Motor neuron (in vitro differentiated cells): ENCODE measurements around the gene MIOS. TPM values are rescaled to one million over a fixed set of nuclear protein-coding genes. Genes with fewer than 3 reads are reported as not detected.

Experiments used
- ATAC-seq, 8 experiments: fragments of 200-7000 bp; cut with Tn5 transposase; replicated peaks in 6 of 8; 2 replicates each; pipeline ENCODE4 v1.8.0; 2021; ENCODE audit warnings: mild to moderate bottlenecking in 8 of 8, moderate library complexity in 8 of 8
- H3K27ac ChIP-seq, 2 donors: fragments of 250-450 bp; sonication (Bioruptor Pico); 2 replicates each; pipeline ENCODE4 v1.9.0; 2021; ENCODE audit warnings: antibody characterized with exemption in 2 of 2, mild to moderate bottlenecking in 2 of 2, moderate library complexity in 1 of 2
- H3K4me1 ChIP-seq, 2 donors: fragments of 250-450 bp; sonication (Bioruptor Pico); replicated peaks in 1 of 2; 2 replicates each; pipeline ENCODE4 v1.6.1; 2021; ENCODE audit warnings: antibody characterized with exemption in 2 of 2, mild to moderate bottlenecking in 2 of 2, moderate library complexity in 1 of 2
- H3K4me3 ChIP-seq, 5 donors: fragments of 250-450 bp; sonication (Bioruptor Pico); 2 replicates each; pipeline ENCODE4 v1.9.0; 2021; ENCODE audit warnings: antibody characterized with exemption in 5 of 5, mild to moderate bottlenecking in 5 of 5, moderate library complexity in 4 of 5
- WGBS, 10 experiments: fragments of 450-650 bp; shearing (Covaris generic); methylation state at CpG; one replicate each; pipeline ENCODE4 v1.0.0; 2022; 5-methylcytosine and 5-hydroxymethylcytosine counted together
- in situ Hi-C, 9 experiments: fragments of 400-800 bp; cut with MboI; loops; one replicate each; pipeline ENCODE4 v1.15.0; 2021; ENCODE audit warnings: low sequenced_read_pairs in 9 of 9, low pct_unique_long_range_greater_than_20kb in 2 of 9; ENCODE audit not compliant: unreplicated experiment in 9 of 9
- total RNA-seq, 8 experiments: library from RNA; unstranded; fragments of 300-600 nt; gene quantifications; 2 replicates each; pipeline versions ENCODE4 v1.2.3 to v1.2.4, GENCODE V29; 2022

MIOS gene
- total RNA-seq, 8 experiments from 2014 or later: 8.1 to 30.3 (median 25.4) TPM

DNA sequence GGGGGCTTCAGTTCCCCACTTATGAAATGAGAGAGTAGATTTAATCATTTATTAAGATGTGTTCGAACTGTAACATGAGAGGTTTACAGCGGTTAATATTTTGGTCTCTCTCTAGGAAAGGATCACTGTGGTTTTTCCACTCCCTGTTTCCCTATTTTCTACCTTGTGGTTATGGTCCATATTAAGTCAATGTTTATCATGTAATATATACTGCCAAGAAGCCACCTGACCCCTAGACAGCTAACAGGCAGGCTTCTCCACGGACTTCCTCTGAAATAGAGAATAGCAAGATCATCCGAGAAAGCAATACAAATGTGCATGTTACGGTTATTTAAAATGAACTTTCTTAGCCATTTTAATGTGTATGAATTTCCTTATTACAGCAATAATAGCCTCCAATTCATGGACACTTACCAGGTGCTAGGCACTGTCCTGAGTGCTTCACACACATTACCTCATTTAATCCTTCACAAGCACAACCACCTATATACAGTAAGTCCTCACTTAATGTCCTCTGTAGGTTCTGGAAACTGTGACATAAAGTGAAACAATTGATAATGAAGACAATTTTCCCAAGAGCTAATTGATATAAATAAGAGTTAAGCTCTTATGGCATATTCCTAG lies 30.2 kb upstream of the MIOS start:
- no peaks in the 10 kb centered on the region for H3K4me1 ChIP-seq
- in situ Hi-C loops: loop anchor here in 3 of 9 experiments (25.0 kb wide), 4 partner anchors 99 to 574 kb away; no protein-coding TSS in a partner anchor
- no peak overlapping the region for H3K4me3 ChIP-seq
- ATAC-seq: no peak
- WGBS, 10 experiments: 29 to 100% (median 87%) methylated on average over 1 to 4 of the region's 5 CpGs; no CpG with 5 or more reads in 1 of the 10 experiments
- H3K27ac ChIP-seq: no peak overlapping the region

DNA sequence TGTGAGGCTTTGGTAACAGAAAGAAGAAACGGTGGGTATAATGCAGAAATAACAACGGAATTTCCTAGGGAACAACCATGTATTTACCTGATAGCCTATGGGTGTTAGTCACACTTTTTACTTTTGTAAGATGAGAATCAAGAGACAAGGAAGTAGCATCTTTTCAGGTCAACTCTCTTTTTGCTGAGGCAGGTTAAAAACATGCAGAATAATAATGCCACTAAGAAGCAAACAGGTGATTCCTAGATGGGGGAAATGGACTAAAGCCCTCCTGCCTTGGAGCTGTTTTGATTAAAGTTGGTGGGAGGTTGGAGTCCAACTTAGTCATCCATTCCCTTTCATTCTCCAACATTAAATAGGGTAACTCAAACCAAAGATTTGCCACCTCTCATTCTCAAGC lies 29.0 kb upstream of the MIOS start:
- WGBS, 10 experiments: 40 to 100% (median 84%) methylated on average over 1 to 2 of the region's 2 CpGs
- in situ Hi-C loops: loop anchor here in 3 of 9 experiments (25.0 kb wide), 4 partner anchors 100 to 575 kb away; no protein-coding TSS in a partner anchor
- Histone ChIP-seq H3K4me3 (no peak overlapping the region), H3K27ac (no peak overlapping the region), H3K4me1 (no peaks in the 10 kb centered on the region)
- no peak for ATAC-seq

DNA sequence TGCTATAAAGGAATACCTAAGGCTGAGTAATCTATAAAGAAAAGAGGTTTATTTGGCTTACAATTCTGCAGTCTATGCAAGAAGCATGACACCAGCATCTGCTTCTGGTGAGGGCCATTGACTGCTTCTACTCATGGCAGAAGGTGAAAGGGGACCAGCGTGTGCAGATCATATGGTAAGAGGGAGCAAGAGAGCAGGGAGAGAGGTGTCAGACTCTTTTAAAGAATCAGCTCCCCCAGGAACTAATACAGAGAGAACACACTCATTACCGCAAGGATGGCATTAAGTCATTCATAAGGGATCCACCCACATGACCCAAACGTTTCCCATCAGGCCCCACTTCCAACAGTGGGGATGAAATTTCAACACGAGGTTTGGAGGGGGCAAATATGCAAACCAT lies 27.5 kb upstream of the MIOS start:
- in situ Hi-C loops: loop anchor here in 3 of 9 experiments (25.0 kb wide), 4 partner anchors 102 to 577 kb away; no protein-coding TSS in a partner anchor
- WGBS, 10 experiments: 7 to 90% (median 79%) methylated on average over 1 to 4 of the region's 4 CpGs; no CpG with 5 or more reads in 1 of the 10 experiments
- H3K4me1 ChIP-seq: no peaks in the 10 kb centered on the region
- no peak overlapping the region for H3K27ac ChIP-seq
- H3K4me3 ChIP-seq: no peak overlapping the region
- ATAC-seq: no peak

DNA sequence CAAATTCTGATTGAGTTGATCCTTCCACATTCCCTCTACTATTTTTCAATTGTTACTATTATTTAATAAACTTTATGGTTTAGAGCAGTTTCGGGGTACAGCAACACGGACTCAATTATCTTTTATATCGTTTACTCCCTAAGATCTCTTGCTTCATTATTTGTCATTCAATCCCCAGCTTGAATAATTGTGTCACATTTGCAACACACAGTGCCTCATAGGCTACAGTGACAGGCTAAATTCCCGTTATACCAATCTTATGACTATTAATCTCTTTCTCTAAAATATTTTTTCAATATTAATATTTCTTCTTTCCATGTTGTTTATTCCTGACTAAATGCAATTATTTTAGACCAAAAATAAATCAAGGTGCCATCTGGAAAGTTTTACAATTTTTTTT lies 27.0 kb upstream of the MIOS start:
- Histone ChIP-seq H3K4me3 (no peak overlapping the region), H3K27ac (no peak overlapping the region), H3K4me1 (no peaks in the 10 kb centered on the region)
- in situ Hi-C loops: loop anchor here in 4 of 9 experiments (10.0 to 25.0 kb wide), 5 partner anchors 102 to 577 kb away; no protein-coding TSS in a partner anchor
- no peak for ATAC-seq
- WGBS, 10 experiments: 37 to 95% (median 79%) methylated on average over 1 to 4 of the region's 4 CpGs

DNA sequence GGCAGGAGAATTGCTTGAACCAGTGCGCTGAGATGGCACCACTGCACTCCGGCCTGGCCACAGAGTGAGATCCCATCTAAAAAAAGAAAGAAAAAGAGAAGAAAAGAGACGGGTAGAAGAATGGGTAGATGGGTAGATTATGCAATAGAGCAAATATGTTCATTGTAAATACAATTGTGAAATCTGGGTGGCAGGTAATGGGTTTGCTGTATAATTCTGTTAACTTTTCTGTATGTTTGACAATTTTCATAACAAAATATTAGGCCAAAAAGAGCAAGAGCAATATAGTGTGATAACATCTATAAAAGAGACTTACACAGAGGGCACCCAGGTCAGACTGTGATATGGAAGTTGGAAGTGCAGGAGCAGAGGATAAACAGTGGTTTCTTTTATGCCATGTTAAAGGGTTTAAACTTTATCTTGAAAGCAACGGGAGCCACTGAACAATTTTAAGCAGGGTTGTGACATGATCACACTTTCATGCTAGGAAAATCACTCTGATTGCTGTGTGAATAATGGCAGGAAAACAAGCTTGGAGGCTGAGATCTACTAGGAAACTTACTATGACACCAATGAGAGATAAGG lies 24.3 kb upstream of the MIOS start:
- no peak overlapping the region for H3K4me3 ChIP-seq
- ATAC-seq: no peak
- H3K27ac ChIP-seq: no peak overlapping the region
- 37 to 100% (median 78%) methylated on average over 1 to 4 of the region's 4 CpGs; no CpG with 5 or more reads in 1 of the 10 experiments for WGBS, 10 experiments
- in situ Hi-C loops: loop anchor here in 4 of 9 experiments (10.0 to 25.0 kb wide), 5 partner anchors 105 to 580 kb away; no protein-coding TSS in a partner anchor
- H3K4me1 ChIP-seq: no peaks in the 10 kb centered on the region

DNA sequence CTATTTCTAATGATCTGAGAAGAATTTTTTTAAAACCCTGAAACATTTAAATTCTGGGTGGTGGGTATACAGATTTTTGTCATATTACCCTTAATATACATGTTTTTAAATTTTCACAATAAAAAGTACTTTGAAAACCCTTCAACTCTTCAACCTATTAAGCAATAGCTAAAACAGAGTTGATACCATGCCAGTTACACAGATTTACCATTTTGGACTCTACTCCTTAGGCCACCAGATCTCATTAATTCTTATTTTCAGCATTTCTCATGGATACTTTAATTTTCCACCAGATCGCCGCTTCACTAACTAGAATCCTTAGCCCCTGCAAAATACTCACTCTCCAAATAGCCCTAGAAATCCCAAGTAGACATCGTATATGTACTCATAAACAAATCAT lies 18.3 kb upstream of the MIOS start:
- ATAC-seq: no peak
- in situ Hi-C loops: loop anchor here in 4 of 9 experiments (10.0 to 25.0 kb wide), 5 partner anchors 111 to 586 kb away; no protein-coding TSS in a partner anchor
- Histone ChIP-seq H3K4me3 (no peak overlapping the region), H3K27ac (no peak overlapping the region), H3K4me1 (no peaks in the 10 kb centered on the region)
- 87 to 100% (median 98%) methylated on average over 2 to 3 of the region's 3 CpGs for WGBS, 10 experiments

DNA sequence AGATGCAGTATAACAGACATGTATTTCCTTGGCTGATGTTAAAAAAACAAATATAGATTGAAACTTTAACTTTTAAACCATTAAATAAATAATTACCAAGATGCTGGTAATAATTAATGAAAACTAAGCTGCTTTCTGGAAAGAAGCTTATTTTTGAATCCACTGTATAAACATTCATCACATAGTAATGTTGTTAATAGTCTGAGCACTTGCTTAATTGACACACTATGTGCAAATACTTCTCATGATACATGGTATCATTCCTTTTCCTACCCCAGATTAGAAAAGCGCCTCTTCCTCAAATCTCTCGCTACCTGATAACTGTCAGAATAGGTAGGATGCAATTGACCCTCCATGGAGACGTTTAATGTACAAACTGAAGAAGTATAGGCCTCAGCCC lies 16.0 kb upstream of the MIOS start:
- Histone ChIP-seq H3K27ac (no peak overlapping the region), H3K4me3 (no peak overlapping the region), H3K4me1 (no peaks in the 10 kb centered on the region)
- in situ Hi-C loops: no loop called here
- WGBS, 10 experiments: 58 to 100% (median 87%) methylated on average over 1 to 3 of the region's 3 CpGs
- ATAC-seq: no peak

DNA sequence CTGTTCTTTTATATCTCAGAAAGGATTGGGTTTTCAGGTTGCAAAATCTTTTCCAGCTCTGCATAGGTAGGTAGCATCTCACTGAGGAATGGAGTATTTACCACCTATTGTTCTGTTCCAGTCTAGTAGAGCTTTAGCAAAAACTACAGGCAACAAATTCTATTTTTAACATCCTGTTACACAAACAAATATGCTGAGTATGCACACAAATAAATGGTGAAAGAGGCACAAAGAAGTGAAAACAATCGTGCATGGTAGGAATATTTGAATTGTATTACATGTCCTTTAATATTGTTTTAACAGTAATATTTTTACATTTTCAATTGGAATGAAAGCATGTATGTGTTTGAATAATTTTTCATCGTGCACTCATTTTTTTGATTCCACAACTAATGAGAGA lies 14.5 kb upstream of the MIOS start:
- H3K27ac ChIP-seq: no peak overlapping the region
- in situ Hi-C loops: no loop called here

DNA sequence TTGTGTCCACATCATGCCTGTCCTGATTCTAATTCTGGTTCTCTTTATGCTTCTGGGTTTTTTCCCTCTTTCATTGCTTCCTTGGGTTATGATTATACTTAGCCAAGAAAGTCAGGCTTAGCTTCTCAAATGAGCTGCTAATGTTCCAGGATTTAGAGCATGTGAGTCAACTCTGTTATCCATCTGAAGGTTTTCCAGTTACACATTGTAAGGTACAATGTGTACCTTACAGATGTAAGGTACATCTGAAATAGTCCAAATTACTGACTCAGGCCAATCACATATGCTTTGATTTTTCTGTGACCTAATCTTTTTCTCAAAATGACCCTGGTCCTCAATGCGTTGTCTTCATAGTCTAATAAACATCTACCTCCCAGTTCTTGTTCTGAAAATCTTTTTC lies 13.3 kb upstream of the MIOS start:
- ATAC-seq: no peak
- in situ Hi-C loops: no loop called here
- Histone ChIP-seq H3K27ac (no peak overlapping the region), H3K4me3 (no peak overlapping the region), H3K4me1 (no peaks in the 10 kb centered on the region)
- WGBS, 10 experiments: 0 to 100% (median 84%) methylated on average over 1 of the region's 1 CpG; no CpG with 5 or more reads in 2 of the 10 experiments

More for the DNA sequence above, 14.5 kb upstream of the MIOS start:
- WGBS, 10 experiments: 25 to 89% (median 67%) methylated on average over 2 of the region's 2 CpGs
- no peak overlapping the region for H3K4me3 ChIP-seq
- no peak for ATAC-seq
- H3K4me1 ChIP-seq: no peaks in the 10 kb centered on the region

DNA sequence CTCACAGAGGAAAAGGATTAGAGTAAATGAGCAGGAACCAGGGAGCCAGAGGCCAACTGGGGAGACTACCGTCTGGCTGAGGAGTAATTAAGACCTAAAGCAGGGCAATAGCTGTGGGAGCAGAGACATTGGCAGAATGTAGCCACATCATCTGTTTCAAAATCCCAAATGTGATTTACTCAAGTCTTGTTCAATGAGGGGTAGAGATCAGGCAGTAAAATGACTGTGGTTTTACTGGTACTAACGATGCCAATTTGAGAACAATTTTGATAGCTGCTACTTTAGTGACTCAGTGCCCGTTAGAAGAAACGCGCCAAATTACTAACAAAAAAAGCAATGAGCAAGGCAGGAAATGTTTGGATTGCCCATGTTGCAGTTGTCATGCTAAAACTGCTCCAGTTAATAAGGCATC lies 12.7 kb upstream of the MIOS start:
- Histone ChIP-seq H3K27ac (no peak overlapping the region), H3K4me3 (no peak overlapping the region), H3K4me1 (no peaks in the 10 kb centered on the region)
- in situ Hi-C loops: no loop called here
- ATAC-seq: no peak
- 0 to 100% (median 62%) methylated on average over 1 to 5 of the region's 5 CpGs for WGBS, 10 experiments

DNA sequence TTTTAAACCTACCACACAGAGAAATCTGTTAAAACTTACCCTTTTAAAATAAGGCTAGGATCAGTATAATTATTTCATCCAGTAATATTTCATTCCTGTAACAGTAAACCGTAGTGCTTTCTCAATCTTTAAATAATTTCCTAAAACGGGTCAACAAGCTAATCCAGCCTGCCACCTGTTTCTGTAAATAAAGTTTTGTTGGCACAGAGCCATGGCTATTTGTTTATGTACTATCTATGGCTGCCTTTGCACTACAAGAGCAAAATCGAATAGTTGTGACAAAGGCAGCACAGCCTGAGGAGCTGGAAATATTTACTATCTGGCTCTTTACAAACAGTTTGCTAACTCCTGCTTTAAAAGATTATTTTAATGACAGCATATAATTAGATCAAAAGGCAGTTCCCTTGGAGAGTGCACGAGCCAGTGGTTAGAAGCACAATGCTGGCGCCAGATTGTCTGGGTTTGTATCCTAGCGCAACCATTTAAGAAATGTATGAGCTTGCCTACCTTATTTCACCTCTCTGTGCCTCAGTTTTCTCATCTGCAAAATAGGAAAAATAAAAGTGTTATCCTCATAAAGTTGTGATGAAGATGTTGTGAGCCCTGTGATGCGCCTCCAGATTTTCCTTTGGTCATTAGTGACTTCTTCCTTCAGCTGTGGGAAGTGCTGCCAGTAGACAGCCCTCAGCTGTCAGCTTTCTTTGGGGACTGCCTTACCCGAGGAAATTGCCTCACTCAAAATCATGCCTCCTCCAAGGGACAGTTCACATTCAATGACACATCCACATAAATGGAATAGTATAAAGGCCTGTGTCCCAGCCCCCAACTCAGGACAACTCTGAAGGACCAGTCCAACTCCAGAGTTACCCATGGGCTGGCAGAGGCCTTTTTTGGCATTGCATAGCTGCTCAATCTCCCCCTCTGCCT lies 11.8 kb upstream of the MIOS start:
- WGBS, 10 experiments: 0 to 84% (median 66%) methylated on average over 2 to 7 of the region's 8 CpGs
- in situ Hi-C loops: no loop called here
- H3K4me1 ChIP-seq: no peaks in the 10 kb centered on the region
- ATAC-seq: peak in 2 of 8 experiments; percentile 27 to 50
- no peak overlapping the region for H3K4me3 ChIP-seq
- no peak overlapping the region for H3K27ac ChIP-seq

DNA sequence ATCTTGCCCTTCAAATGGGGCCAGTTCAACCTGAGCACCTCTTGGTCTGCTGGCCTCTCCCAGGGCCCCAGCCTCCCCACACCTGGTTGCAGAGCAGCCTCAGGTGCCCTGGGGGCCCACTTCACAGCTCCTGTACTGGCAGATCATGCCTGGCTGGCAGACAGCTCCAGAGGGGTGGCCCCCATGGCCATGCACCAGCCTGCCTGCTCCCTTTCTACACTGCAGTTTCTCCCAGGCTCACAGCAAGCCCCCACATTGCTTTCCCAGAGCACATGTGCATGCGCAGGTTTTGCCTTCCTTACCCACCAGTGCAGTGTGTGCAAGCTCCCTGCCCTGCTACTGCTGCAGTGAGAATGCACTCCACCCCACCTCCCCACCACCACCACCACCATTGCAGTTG lies 9.8 kb upstream of the MIOS start:
- Histone ChIP-seq H3K4me3 (no peak overlapping the region), H3K4me1 (no peaks in the 10 kb centered on the region), H3K27ac (no peak overlapping the region)
- ATAC-seq: no peak
- WGBS, 10 experiments: 100% methylated on average over 1 of the region's 1 CpG; no CpG with 5 or more reads in 8 of the 10 experiments
- in situ Hi-C loops: no loop called here

DNA sequence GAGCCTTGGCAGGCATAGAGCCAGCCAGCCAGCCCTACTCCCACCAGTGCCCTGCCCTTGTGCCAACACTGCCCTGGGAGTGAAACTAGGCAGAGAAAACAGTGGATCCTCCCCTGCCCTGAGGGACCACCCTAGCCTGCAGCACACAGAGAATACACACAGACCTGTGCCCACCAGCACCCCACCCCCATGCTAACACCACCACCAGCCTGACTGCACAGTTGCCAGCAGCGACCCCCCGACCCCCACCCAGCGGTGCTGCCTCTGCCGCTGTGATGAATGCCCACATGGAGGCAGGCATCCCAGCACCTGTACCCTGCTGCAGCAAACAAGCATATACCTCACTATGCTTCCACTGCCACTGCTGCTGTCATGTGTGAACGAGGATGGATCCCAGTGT lies 9.4 kb upstream of the MIOS start:
- Histone ChIP-seq H3K4me1 (no peaks in the 10 kb centered on the region), H3K4me3 (no peak overlapping the region), H3K27ac (no peak overlapping the region)
- ATAC-seq: no peak
- 78 to 100% methylated on average over 1 to 3 of the region's 5 CpGs; no CpG with 5 or more reads in 8 of the 10 experiments for WGBS, 10 experiments
- in situ Hi-C loops: no loop called here
